Left ventricle myocardium superior (tissue), 1 donor: ENCODE results near the gene ZBTB48. TPM values are rescaled to one million over a fixed set of nuclear protein-coding genes. Genes with fewer than 3 reads are reported as not detected.
"Not testable (repeated sequence)": the region's sequence is repeated elsewhere in the genome, so short reads cannot be mapped to it uniquely, and the experiment has no call there.

Experiments used
- ATAC-seq: fragments of 200-7000 bp; cut with Tn5 transposase; one replicate; pipeline ENCODE4 v1.9.1; 2020; ENCODE audit warnings: mild to moderate bottlenecking, moderate library complexity
- DNase-seq: peaks from one replicate; pipeline ENCODE4 v3.0.0-alpha.2; 2020
- intact Hi-C: fragments of 100-400 bp; cut with micrococcal nuclease; formaldehyde crosslinking; loops from one replicate; pipeline ENCODE4 v1.11.0; 2022
- total RNA-seq: library from RNA; stranded (reverse); fragmentation: NEBNext Ultra II Directional; extraction: Animal tissue kit (Norgen Biotek cat#: 25700); gene quantifications from one replicate; pipeline ENCODE4 v1.2.1, GENCODE V29; 2021
- donor health status: DM: no; HTN: yes; CAD: no; lungs with severe emphysema.

Gene ZBTB48
- total RNA-seq, 1 donor from 2014 or later: 13.3 TPM

DNA sequence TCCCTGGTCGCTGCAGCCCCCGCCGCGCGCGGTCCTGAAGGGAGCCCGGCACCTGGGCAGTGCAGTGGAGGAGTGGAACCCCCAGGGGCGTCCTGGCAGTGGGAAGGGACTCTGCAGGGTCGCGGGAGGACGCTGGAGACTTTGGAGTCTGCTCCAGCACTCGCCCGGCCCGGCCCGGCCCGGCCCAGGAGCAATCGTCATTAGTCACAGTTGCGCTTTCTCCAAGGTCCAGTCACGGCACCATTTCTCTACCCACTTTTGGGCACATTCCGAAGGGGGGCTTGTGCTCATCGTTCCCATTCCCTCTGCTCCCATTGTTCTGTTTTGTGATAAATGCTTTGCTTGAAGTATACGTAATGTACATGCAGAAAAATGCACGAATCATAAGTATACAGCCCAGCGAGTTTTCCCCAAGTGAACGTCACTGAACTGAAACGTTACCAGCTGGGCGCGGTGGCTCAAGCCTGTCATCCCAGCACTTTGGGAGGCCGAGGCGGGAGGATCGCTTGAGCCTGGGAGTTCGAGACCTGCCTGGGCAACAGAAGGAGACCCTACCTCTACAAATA, 45.9 kb downstream of the ZBTB48 start:
- intact Hi-C loops: no loop called here
- DNase-seq (no peak), ATAC-seq (peak; percentile 23)

DNA sequence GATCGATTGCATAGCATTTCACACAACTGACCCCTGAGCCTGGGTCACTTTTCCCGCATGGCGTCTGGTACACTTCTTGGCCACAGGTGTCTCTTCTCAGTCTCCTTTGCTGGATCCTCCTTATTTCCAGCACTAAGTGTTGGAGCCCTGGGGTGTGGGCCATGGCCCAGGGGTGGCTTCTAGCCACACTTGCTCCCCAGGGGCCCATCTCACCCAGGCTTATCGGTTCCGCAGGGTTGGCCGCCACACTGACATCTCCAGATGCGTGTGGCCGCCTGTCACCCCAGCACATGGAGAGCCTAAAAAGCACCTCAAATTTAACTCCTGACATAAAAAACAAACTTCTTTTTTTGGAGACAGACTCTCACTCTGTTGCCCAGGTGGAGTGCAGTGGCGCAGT, 47.2 kb downstream of the ZBTB48 start:
- intact Hi-C loops: no loop called here
- DNase-seq (no peak), ATAC-seq (no peak)

DNA sequence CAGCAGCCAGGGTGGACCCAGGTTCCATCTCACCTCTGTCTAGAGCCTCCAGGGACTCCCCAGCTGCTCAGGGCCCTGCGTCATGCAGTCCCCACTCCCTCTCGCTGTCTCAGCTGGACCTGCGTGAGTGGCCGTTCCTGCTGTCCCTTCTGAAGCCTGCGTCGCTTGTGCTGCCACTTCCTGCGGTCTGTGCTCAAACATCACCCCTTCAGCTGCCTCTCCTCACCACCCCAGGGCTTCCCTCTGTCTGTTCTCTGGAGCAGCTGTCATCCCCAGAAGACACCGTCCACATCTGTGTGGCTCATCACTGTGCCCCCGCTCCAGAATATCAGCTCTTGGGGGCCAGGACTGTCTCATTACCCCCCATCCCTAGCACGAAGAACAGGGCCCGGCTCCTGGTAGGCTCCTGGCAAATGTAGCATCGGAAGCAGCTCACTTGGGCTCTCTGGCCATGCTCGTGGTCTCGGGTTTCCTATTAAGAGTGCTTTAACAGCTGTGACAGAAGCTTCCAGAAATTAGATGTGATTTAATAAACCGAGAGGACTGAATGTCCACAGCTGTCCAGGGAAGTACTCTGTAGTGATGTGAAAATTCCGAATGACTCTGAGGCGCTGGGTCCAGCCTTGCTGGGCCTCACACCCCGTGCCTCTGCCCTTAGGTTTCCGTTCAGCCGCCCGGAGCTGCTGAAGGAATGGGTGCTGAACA, 48.2 kb downstream of the ZBTB48 start:
- no peak for DNase-seq
- no peak for ATAC-seq
- intact Hi-C loops: no loop called here

DNA sequence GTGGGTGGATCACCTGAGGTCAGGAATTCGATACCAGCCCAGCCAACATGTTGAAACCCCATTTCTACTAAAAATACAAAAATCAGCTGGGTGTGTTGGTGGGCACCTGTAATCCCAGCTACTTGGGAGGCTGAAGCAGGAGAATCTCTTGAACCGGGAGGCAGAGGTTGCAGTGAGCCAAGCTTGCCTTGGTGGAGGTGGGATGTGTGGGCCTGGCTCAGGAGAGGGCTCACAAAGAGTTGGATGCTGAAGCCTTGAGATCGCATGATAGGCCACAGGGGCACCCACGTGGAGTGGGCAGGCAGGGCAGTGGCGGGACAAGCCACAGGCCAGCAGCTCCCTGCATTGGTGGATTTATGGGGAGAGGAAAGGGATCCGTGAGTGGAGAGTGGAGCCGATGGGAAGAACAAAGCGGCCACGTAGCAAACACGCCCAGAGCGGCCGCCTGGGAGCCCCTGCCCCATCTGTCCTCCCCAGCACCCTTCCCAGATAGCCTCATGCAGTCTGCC, 49.2 kb downstream of the ZBTB48 start:
- DNase-seq: no peak
- ATAC-seq: no peak
- intact Hi-C loops: no loop called here

DNA sequence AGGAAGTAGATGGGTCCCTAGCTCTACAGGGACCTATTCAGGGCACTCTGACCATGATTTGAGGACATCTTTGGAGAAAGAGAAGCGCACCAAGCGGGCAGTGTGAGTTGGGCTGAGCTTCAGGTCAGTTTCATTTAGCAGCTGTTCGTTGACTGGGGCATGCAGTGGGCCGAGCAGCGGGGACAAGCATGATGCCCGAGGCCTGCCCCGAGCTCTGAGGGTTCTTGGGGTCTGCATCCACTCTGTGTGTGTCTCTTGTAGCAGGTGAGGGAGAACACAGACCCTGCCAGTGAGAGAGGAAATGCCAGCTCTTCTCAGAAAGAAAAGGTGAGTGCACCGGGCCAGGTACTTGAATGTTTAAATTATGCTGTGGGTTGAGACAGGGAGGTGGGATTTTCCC, 50.2 kb downstream of the ZBTB48 start:
- intact Hi-C loops: no loop called here
- DNase-seq (no peak), ATAC-seq (no peak)

DNA sequence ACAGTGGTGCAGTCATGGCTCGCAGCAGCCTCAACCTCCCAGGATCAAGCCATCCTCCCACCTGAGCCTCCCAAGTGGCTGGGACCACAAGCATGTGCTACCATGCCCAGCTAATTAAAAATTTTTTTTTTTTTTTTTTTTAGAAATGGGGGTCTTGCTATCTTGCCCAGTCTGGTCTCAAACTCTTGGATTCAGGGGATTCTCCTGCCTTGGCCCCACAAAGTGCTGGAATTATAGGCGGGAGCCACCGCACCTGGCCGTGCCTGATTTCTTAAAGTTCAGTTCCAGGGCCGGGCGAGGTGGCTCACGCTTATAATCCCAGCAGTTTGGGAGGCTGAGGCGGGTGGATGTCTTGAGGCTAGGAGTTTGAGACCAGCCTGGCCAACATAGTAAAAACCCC, 51.3 kb downstream of the ZBTB48 start:
- no peak for DNase-seq
- no peak for ATAC-seq
- intact Hi-C loops: no loop called here

DNA sequence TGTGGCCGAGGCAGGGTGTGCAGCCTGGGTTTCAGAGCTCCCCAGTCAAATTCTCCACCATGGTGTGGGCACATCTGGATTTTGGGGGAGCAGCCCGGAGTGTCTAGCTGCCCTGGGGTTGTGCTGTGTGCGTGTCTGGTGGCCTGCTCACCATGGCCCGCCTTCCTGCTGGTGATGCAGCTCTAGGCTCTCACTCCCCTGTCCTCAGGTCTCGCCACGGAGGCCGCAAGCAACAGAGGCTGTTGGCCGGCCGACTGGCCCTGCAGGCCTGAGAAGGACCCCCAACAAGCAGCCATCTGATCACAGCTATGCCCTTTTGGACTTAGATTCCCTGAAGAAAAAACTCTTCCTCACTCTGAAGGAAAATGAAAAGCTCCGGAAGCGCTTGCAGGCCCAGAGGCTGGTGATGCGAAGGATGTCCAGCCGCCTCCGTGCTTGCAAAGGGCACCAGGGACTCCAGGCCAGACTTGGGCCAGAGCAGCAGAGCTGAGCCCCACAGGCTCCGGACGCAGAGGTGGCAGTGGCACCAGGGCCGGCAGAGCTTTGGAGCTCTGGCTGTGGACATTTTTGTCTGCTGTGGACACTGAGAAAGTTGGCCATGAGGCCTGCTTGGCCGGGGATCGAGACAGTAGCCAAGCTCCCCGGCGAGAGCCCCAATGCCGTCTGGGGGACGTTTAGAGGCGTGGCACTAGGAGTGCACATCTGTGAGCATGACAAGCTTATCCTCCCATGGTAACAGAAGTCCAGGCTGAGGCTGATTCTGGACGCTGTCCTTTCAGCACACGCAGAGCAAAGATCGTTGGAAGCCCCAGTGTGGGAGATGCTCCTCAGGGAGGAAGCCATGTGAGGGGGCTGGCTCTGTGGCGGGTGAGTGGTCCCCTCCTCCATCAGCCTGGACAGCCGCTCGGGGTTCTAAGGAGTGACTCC, 53.1 kb downstream of the ZBTB48 start:
- DNase-seq (peak; percentile 8), ATAC-seq (no peak)
- intact Hi-C loops: no loop called here

DNA sequence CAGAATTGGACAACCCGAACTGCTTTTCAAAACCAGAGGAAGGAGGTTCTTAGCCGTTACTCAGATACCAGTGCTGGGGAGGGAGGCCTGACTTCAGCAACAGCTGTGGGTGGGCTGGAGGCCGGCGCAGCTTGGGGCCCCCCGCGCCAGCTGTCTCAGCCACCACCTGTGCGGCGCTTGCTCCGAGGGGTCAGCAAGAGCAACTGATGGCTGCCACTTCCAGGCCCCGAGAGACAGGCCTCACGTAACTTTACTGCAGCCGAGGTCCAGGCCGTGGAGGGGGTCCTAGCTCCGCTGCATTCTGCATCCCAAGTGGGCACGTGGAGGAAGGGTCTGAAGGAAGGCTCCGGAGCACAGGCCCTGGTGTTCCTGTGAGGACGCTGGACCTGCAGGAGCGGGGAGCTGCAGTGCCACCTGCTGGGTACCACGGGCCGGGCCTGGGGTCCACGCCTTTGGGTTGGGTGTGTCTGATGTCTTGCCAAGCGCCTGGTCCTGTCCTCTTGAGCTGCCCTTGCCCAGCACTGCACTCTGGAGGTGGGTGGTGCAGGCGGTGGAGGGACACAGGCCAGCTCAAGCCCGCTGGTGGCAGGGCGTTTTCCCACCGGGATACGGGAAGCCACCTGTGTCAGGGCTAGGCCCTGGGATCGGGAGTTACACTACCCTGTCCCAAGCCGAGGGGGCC, 54.7 kb downstream of the ZBTB48 start:
- peak; percentile 83 for DNase-seq
- intact Hi-C loops: no loop called here
- peak; percentile 76 for ATAC-seq

DNA sequence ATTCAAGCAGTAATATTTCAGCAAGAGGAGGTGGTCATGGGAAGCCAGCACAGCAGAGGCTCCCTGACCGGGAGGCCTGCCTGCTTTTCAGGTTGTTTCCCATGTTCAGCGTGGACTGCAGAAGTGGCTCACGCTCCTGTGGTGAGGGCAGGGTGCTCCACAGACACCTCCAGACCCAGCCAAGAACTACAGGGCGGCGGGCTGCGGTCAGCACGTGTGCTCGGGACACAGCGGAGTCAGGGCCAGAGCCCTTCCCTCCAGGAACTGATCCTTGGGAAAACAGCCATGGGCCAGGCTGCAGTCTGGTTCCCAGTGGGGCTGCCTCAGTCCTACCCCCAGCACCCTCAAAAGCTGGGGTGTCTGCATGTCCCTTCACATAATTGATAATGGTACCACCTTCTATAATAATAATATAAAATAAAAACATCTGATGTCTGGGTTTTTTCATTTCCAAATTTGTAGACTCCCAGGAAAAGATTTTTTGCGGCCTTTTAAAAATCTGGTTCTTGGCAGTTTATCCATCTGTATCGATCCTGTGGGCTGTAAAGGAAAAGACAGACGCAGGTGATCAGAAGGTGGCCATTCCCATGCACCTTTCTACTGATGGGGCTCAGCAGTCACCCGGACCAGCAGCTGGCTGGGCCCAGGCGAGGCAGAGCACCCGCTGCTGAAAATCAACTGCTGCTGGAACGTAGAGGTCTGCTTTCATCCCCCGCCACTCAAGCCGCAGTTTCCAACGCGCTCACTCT, 55.5 kb downstream of the ZBTB48 start:
- ATAC-seq (no peak), DNase-seq (no peak)
- intact Hi-C loops: no loop called here

DNA sequence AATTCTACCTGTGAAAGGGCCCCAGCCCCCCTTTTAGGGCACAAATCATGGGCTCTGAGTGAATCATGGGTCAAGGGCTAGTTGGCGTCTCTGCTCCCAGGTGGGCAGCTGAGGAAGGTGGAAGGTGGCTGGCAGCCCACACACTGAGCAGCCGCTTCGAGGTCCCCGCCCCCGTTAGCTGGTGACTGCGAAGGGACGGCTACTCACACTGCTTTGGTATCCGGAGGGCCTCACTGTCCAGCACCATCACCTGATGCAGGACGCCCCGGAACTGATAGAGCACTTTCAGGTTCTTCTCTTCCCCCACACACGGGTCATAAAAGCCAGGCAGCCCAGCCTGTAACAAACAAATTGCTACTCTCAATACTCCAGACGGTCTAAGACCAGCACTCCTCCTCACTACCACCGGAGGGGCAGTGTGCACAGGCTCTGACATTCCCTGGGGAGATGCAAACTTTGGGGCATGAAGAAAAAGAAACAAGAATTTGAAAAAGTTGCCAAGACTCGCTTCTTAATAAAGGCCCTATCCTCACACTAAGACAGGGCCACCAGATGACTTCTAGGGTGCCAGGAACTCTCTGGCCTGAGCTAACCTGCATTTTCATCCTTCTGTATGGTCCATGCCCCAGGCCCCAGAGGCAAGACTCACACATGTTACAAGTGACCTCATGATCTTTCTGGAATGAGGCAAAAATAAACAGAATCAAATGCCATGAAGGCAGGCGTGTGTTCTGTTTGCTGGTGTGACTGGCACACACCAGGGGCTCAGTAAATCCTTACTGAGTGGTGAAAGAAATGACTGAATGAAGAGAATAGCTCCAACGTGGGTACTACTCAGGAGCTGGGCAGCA, 56.3 kb downstream of the ZBTB48 start:
- intact Hi-C loops: no loop called here
- DNase-seq (no peak), ATAC-seq (no peak)

DNA sequence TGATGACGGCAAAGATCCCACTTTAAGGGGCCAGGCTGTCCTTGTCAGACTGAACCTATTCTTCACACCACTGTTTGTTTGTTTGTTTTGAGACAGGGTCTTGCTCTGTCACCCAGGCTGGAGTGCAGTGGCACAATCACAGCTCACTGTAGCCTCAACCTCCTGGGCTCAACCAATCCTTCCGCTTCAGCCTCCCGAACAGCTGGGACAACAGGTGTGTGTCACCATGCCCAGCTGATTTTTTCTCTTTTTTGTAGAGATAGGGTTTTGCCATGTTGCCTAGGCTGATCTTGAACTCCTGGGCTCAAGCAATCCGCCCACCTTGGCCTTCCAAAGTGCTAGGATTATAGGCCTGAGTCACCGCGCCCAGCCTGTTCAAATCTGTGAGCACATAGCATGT, 57.0 kb downstream of the ZBTB48 start:
- ATAC-seq, intact Hi-C loops, DNase-seq: not testable (repeated sequence)

DNA sequence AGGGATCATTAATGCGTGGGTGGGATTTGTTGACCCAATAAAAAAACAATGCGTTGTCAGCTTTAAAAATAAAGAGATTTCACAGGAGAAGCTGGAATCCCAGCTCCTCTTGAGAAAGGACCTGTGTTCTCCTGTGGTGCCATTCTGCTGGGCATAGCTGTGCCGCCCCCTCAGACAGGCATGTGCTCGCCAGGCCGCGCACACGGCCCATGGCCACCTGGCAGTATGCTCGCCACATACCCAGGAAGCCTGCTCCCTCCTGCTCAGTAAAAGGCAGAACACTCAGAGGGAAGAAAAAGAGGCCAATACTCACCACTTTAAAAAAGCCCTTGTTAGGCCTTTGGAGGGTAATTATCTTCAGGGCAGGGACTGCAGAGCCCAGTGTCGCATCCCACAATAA, 58.0 kb downstream of the ZBTB48 start:
- intact Hi-C loops: no loop called here
- no peak for ATAC-seq
- DNase-seq: no peak

DNA sequence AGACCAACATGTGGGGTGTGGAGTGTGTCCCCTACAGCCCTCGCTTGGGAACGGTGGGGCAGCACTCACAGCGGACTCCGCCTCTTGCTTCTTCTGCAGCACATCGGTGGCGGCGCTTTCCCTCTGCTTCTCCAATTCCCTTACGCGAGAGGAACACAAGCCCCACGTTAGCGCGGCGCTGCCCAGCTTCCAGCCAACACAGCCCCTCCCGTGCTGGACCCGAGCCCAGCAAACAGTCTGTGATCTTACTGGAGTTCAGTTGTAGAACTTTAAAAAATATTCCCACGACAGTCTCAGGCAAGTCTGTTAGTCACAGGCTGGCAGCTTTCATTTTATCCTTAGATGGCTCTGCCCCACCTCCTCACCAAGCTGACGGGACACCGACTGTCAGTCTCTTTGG, 58.4 kb downstream of the ZBTB48 start:
- ATAC-seq (peak; percentile 76), DNase-seq (peak; percentile 90)
- intact Hi-C loops: no loop called here

Other genes starting within 250 kb of the ZBTB48 start
- gene ACOT7, start 186.2 kb upstream of the ZBTB48 start, total RNA-seq: 7.8 TPM
- not detected for gene HES2, start 160.1 kb upstream of the ZBTB48 start, total RNA-seq
- gene ESPN, start 155.2 kb upstream of the ZBTB48 start, total RNA-seq: 0.77 TPM
- gene TNFRSF25, start 113.8 kb upstream of the ZBTB48 start, total RNA-seq: 10.8 TPM
- gene PLEKHG5, start 88.3 kb upstream of the ZBTB48 start, total RNA-seq: 16.9 TPM
- 12.9 TPM for gene NOL9, start 25.5 kb upstream of the ZBTB48 start, total RNA-seq
- gene TAS1R1, start 24.7 kb upstream of the ZBTB48 start, total RNA-seq: not detected
- gene KLHL21, start 22.9 kb downstream of the ZBTB48 start, total RNA-seq: 131 TPM
- gene PHF13, start 33.7 kb downstream of the ZBTB48 start, total RNA-seq: 7.5 TPM
- gene THAP3, start 44.9 kb downstream of the ZBTB48 start, total RNA-seq: 14.9 TPM
- 78.6 TPM for gene DNAJC11, start 121.8 kb downstream of the ZBTB48 start, total RNA-seq
- gene CAMTA1, start 205.5 kb downstream of the ZBTB48 start, total RNA-seq: 166 TPM